ENCODE data around the gene GRIP1.

GRCh38 chr12:66725031-66725430 is 46.2 kb upstream of the GRIP1 start:
- TF ChIP-seq CTCF (IDR thresholded peaks at IDR 0.05), result no peak
- no peak for TF ChIP-seq ZFX (IDR thresholded peaks at IDR 0.05; ENCODE audit: borderline replicate concordance)

All from 22Rv1 (cell line).